HEK293 (cell line): ENCODE results near the gene BEGAIN.

Experiments
- CTCF ChIA-PET: fragments of 350-600 bp; formaldehyde crosslinking; extraction: SDS; loops from one replicate; lab custom pipeline; 2021; ENCODE audit warnings: antibody characterized with exemption; lab: Yijun Ruan, JAX
- POLR2A ChIA-PET: fragments of 300-600 bp; formaldehyde crosslinking; extraction: SDS; loops from one replicate; lab custom pipeline; 2020; ENCODE audit warnings: antibody characterized with exemption, inconsistent platforms; lab: Yijun Ruan, JAX
- H3K27ac ChIP-seq: fragments of 200-500 bp; sonication (Bioruptor generic); 2 replicates; pipeline ENCODE4 v1.5.1; 2014; ENCODE audit warnings: low read depth, low read length, control low read depth, inconsistent platforms; ENCODE audit errors: extremely low read depth
- H3K36me3 ChIP-seq, 2 experiments: fragments of 200-500 bp in 1 of 2; sonication (Bioruptor generic) in 1 of 2; 1 replicate in 1 of 2; 2 replicates in 1 of 2; pipeline ENCODE4 v1.5.1; 2014 to 2017; ENCODE audit warnings: inconsistent platforms in 2 of 2, low read length in 2 of 2; ENCODE audit not compliant: control insufficient read depth in 2 of 2, insufficient read depth in 1 of 2
- H3K4me1 ChIP-seq: fragments of 200-500 bp; sonication (Bioruptor generic); 2 replicates; pipeline ENCODE4 v1.5.1; 2014; ENCODE audit warnings: mild to moderate bottlenecking, low read length, inconsistent platforms; ENCODE audit not compliant: control insufficient read depth, insufficient read depth
- H3K4me3 ChIP-seq: 2 replicates; pipeline ENCODE4 v1.5.1; 2011; ENCODE audit warnings: low read depth, mild to moderate bottlenecking, control low read depth, low read length, moderate library complexity
- H3K9me3 ChIP-seq: fragments of 200-500 bp; sonication (Bioruptor generic); 2 replicates; pipeline ENCODE4 v1.5.1; 2014; ENCODE audit warnings: low read depth, low read length, inconsistent platforms; ENCODE audit not compliant: control insufficient read depth, insufficient read depth
- GLIS2 ChIP-seq: fragments of 450-650 bp; formaldehyde crosslinking; IDR thresholded peaks from 2 replicates; pipeline ENCODE4 v1.5.1; 2016; ENCODE audit warnings: missing biosample characterization, missing genetic modification characterization
- PBX3 ChIP-seq: sonication (generic); formaldehyde crosslinking; IDR thresholded peaks from 2 replicates; pipeline ENCODE4 v1.8.1; 2022; ENCODE audit warnings: mild to moderate bottlenecking, moderate library complexity, missing genetic modification reagents
- TRIM28 ChIP-seq: IDR thresholded peaks from 2 replicates; pipeline ENCODE4 v1.6.1; 2011; ENCODE audit warnings: low read length, control low read depth, borderline replicate concordance
- TSHZ1 ChIP-seq: fragments of 450-650 bp; formaldehyde crosslinking; IDR thresholded peaks from 2 replicates; pipeline ENCODE4 v1.5.1; 2016; ENCODE audit warnings: missing biosample characterization, missing genetic modification characterization, borderline replicate concordance
- ZBTB44 ChIP-seq: fragments of 450-650 bp; IDR thresholded peaks from 2 replicates; pipeline ENCODE4 v1.5.1; 2018; ENCODE audit warnings: missing biosample characterization, mild to moderate bottlenecking, missing genetic modification characterization
- ZFHX2 ChIP-seq: fragments of 450-650 bp; formaldehyde crosslinking; conservative IDR thresholded peaks from 2 replicates; pipeline ENCODE4 v1.5.1; 2016; ENCODE audit warnings: missing biosample characterization, missing genetic modification characterization
- ZIC2 ChIP-seq: fragments of 450-650 bp; formaldehyde crosslinking; IDR thresholded peaks from 2 replicates; pipeline ENCODE4 v1.5.1; 2016; ENCODE audit warnings: missing biosample characterization, missing genetic modification characterization
- ZNF132 ChIP-seq: fragments of 450-650 bp; formaldehyde crosslinking; IDR thresholded peaks from 2 replicates; pipeline ENCODE4 v1.5.1; 2017; ENCODE audit warnings: missing biosample characterization, missing genetic modification characterization, borderline replicate concordance
- ZNF138 ChIP-seq: fragments of 450-650 bp; formaldehyde crosslinking; IDR thresholded peaks from 2 replicates; pipeline ENCODE4 v1.5.1; 2016; ENCODE audit warnings: missing biosample characterization, missing genetic modification characterization, borderline replicate concordance
- ZNF146 ChIP-seq: fragments of 450-650 bp; formaldehyde crosslinking; IDR thresholded peaks from 2 replicates; pipeline ENCODE4 v1.5.1; 2016; ENCODE audit warnings: missing biosample characterization, missing genetic modification characterization
- ZNF174 ChIP-seq: fragments of 450-650 bp; formaldehyde crosslinking; IDR thresholded peaks from 2 replicates; pipeline ENCODE4 v1.5.0; 2017; ENCODE audit warnings: missing biosample characterization, mild to moderate bottlenecking, missing genetic modification characterization
- ZNF302 ChIP-seq: fragments of 450-650 bp; formaldehyde crosslinking; IDR thresholded peaks from 2 replicates; pipeline ENCODE4 v1.5.1; 2016; ENCODE audit warnings: missing biosample characterization, missing genetic modification characterization, low read depth
- ZNF391 ChIP-seq: fragments of 450-650 bp; formaldehyde crosslinking; IDR thresholded peaks from 2 replicates; pipeline ENCODE4 v1.5.1; 2016; ENCODE audit warnings: low read depth, missing biosample characterization, missing genetic modification characterization, borderline replicate concordance
- ZNF398 ChIP-seq: fragments of 450-650 bp; formaldehyde crosslinking; IDR thresholded peaks from 2 replicates; pipeline ENCODE4 v1.5.1; 2017; ENCODE audit warnings: missing biosample characterization, missing genetic modification characterization
- ZNF404 ChIP-seq: fragments of 450-650 bp; formaldehyde crosslinking; IDR thresholded peaks from 2 replicates; pipeline ENCODE4 v1.5.1; 2017; ENCODE audit warnings: missing biosample characterization, missing genetic modification characterization

The BEGAIN gene

GRCh38 chr14:100552524-100553125, 34.6 kb downstream of the BEGAIN start:
- TF ChIP-seq ZBTB44 (tag by site-specific recombination) = no peak
- peak; percentile 22; the same call in 1 of the 2 replicates for TF ChIP-seq GLIS2 (tag by site-specific recombination)
- TF ChIP-seq ZNF138 (tag by site-specific recombination) = no peak
- TF ChIP-seq ZNF174 = no peak
- TF ChIP-seq ZIC2 (tag by site-specific recombination) = peak; percentile 68
- no peak for TF ChIP-seq ZNF398
- no peak for TF ChIP-seq TRIM28
- TF ChIP-seq PBX3 (CRISPR knock-in tag) = no peak
- TF ChIP-seq ZNF132 = no peak
- no peak for TF ChIP-seq ZNF404 (tag by site-specific recombination)
- no peak for TF ChIP-seq ZNF391
- Histone ChIP-seq H3K4me1 (peaks cover 4% of the 10 kb centered on the region), H3K9me3 (no peaks in the 10 kb centered on the region), H3K27ac (no peak overlapping the region), H3K36me3 (no peaks in the 10 kb centered on the region), H3K4me3 (no peak overlapping the region)
- CTCF ChIA-PET = no interaction called here
- POLR2A ChIA-PET = no interaction called here

- H3K36me3 ChIP-seq = no peaks in the 10 kb centered on the region
- H3K4me3 ChIP-seq = no peak overlapping the region
- H3K27ac ChIP-seq = no peak overlapping the region
- ChIA-PET POLR2A (no interaction called here), CTCF (interaction anchor here (0.6 kb wide), 1 partner anchor 100 kb away, joined by 3 read pairs; no protein-coding TSS in a partner anchor)
- H3K4me1 ChIP-seq = peaks cover 8% of the 10 kb centered on the region
- TF ChIP-seq TRIM28 (no peak), ZNF302 (tag by site-specific recombination) (no peak), ZFHX2 (tag by site-specific recombination) (no peak), ZNF146 (tag by site-specific recombination) (no peak), ZNF398 (no peak), TSHZ1 (tag by site-specific recombination) (no peak)
- no peaks in the 10 kb centered on the region for H3K9me3 ChIP-seq
Measured at GRCh38 chr14:100551056-100551455, 36.2 kb downstream of the BEGAIN start.
